Mucosa of rectum (tissue), 2 donors: ENCODE measurements around the gene LUZP1.
"Not testable (repeated sequence)": the region's sequence is repeated elsewhere in the genome, so short reads cannot be mapped to it uniquely, and the experiment has no call there.

Source experiments
- H3K27ac ChIP-seq, 2 donors: one replicate each; pipeline ENCODE4 v1.7.0; 2013; ENCODE audit warnings: inconsistent platforms in 2 of 2, low read depth in 2 of 2, low read length in 2 of 2
- H3K27me3 ChIP-seq, 2 donors: one replicate each; pipeline ENCODE4 v1.7.0; 2013; ENCODE audit warnings: low read length in 2 of 2; ENCODE audit not compliant: control insufficient read depth in 2 of 2, insufficient read depth in 2 of 2
- H3K36me3 ChIP-seq, 2 donors: one replicate each; pipeline ENCODE4 v1.7.0; 2013; ENCODE audit warnings: low read length in 2 of 2; ENCODE audit not compliant: control insufficient read depth in 2 of 2, insufficient read depth in 2 of 2
- H3K4me1 ChIP-seq, 2 donors: one replicate each; pipeline ENCODE4 v1.7.0; 2013; ENCODE audit warnings: low read length in 2 of 2, mild to moderate bottlenecking in 1 of 2; ENCODE audit not compliant: control insufficient read depth in 2 of 2, insufficient read depth in 2 of 2
- H3K4me3 ChIP-seq, 2 donors: one replicate each; pipeline ENCODE4 v1.7.0; 2013; ENCODE audit warnings: low read length in 2 of 2
- H3K9ac ChIP-seq, 2 donors: one replicate each; pipeline ENCODE4 v1.7.0; 2013; ENCODE audit warnings: low read length in 2 of 2, low read depth in 1 of 2, mild to moderate bottlenecking in 1 of 2
- H3K9me3 ChIP-seq, 2 donors: one replicate each; pipeline ENCODE4 v1.7.0; 2013; ENCODE audit warnings: low read length in 2 of 2; ENCODE audit not compliant: control insufficient read depth in 2 of 2
- donor health status: healthy.
- donor health status: Normal muscosa, but diverticular disease.

Gene LUZP1

GRCh38 chr1:23188936-23189452, 20.3 kb upstream of the LUZP1 start:
- peaks cover 14% of the 10 kb centered on the region in 2 donors for H3K4me1 ChIP-seq
- H3K4me3 ChIP-seq, H3K27ac ChIP-seq, H3K9ac ChIP-seq, H3K9me3 ChIP-seq, H3K27me3 ChIP-seq, H3K36me3 ChIP-seq: not testable (repeated sequence)

GRCh38 chr1:23188434-23188884, 19.8 kb upstream of the LUZP1 start:
- Histone ChIP-seq H3K9ac (no peak overlapping the region), H3K27ac (no peak overlapping the region), H3K27me3 (no peaks in the 10 kb centered on the region), H3K36me3 (no peaks in the 10 kb centered on the region), H3K9me3 (no peaks in the 10 kb centered on the region), H3K4me1 (peaks cover 14% of the 10 kb centered on the region in 2 donors), H3K4me3 (no peak overlapping the region)

GRCh38 chr1:23187637-23188036, 19.0 kb upstream of the LUZP1 start:
- peaks cover 14% of the 10 kb centered on the region in 2 donors for H3K4me1 ChIP-seq
- H3K36me3 ChIP-seq: no peaks in the 10 kb centered on the region
- H3K9ac ChIP-seq: no peak overlapping the region
- no peak overlapping the region for H3K27ac ChIP-seq
- no peaks in the 10 kb centered on the region for H3K27me3 ChIP-seq
- H3K9me3 ChIP-seq: no peaks in the 10 kb centered on the region
- H3K4me3 ChIP-seq: no peak overlapping the region

- Histone ChIP-seq H3K4me1 (peaks cover 14% of the 10 kb centered on the region in 2 donors), H3K9me3 (no peaks in the 10 kb centered on the region), H3K27me3 (no peaks in the 10 kb centered on the region), H3K36me3 (no peaks in the 10 kb centered on the region), H3K9ac (no peak overlapping the region), H3K27ac (no peak overlapping the region), H3K4me3 (no peak overlapping the region)
Observed at GRCh38 chr1:23185381-23185780, 16.7 kb upstream of the LUZP1 start.

- Histone ChIP-seq H3K27me3 (no peaks in the 10 kb centered on the region), H3K36me3 (no peaks in the 10 kb centered on the region), H3K9me3 (no peaks in the 10 kb centered on the region), H3K4me3 (peak overlapping the region; percentile 64 to 71), H3K4me1 (peaks cover 14% of the 10 kb centered on the region in 2 donors), H3K27ac (no peak overlapping the region), H3K9ac (peak overlapping the region; percentile 41 to 45)
Observed at GRCh38 chr1:23184212-23184934, 15.7 kb upstream of the LUZP1 start.

- H3K27me3 ChIP-seq: no peaks in the 10 kb centered on the region
- no peak overlapping the region for H3K4me3 ChIP-seq
- no peak overlapping the region for H3K9ac ChIP-seq
- no peak overlapping the region for H3K27ac ChIP-seq
- H3K4me1 ChIP-seq: peaks cover 13 to 26% of the 10 kb centered on the region in 2 donors
- H3K36me3 ChIP-seq: no peaks in the 10 kb centered on the region
- H3K9me3 ChIP-seq: no peaks in the 10 kb centered on the region
Observed at GRCh38 chr1:23179862-23180261, 11.2 kb upstream of the LUZP1 start.

GRCh38 chr1:23178950-23179349, 10.3 kb upstream of the LUZP1 start:
- Histone ChIP-seq H3K9ac (no peak overlapping the region), H3K27me3 (no peaks in the 10 kb centered on the region), H3K4me1 (peaks cover 15 to 20% of the 10 kb centered on the region in 2 donors), H3K4me3 (no peak overlapping the region), H3K9me3 (no peaks in the 10 kb centered on the region), H3K27ac (no peak overlapping the region), H3K36me3 (no peaks in the 10 kb centered on the region)

- Histone ChIP-seq H3K27ac (no peak overlapping the region), H3K4me1 (peaks cover 15 to 20% of the 10 kb centered on the region in 2 donors), H3K9me3 (no peaks in the 10 kb centered on the region), H3K4me3 (no peak overlapping the region), H3K27me3 (no peaks in the 10 kb centered on the region), H3K36me3 (no peaks in the 10 kb centered on the region), H3K9ac (no peak overlapping the region)
Observed at GRCh38 chr1:23178414-23178813, 9.8 kb upstream of the LUZP1 start.

- no peaks in the 10 kb centered on the region for H3K27me3 ChIP-seq
- peak overlapping the region; percentile 62 to 79 for H3K4me3 ChIP-seq
- no peaks in the 10 kb centered on the region for H3K9me3 ChIP-seq
- peak overlapping the region; percentile 61 to 69 for H3K27ac ChIP-seq
- H3K4me1 ChIP-seq: peaks cover 15 to 20% of the 10 kb centered on the region in 2 donors
- peak overlapping the region; percentile 76 to 79 for H3K9ac ChIP-seq
- H3K36me3 ChIP-seq: no peaks in the 10 kb centered on the region
Observed at GRCh38 chr1:23177438-23178380, 9.1 kb upstream of the LUZP1 start.

- Histone ChIP-seq H3K9me3 (no peaks in the 10 kb centered on the region), H3K4me3 (peak overlapping the region; percentile 62 to 79), H3K27me3 (no peaks in the 10 kb centered on the region), H3K9ac (peak overlapping the region; percentile 76 to 79), H3K4me1 (peaks cover 15 to 20% of the 10 kb centered on the region in 2 donors), H3K36me3 (no peaks in the 10 kb centered on the region), H3K27ac (peak overlapping the region; percentile 61 to 69)
Observed at GRCh38 chr1:23177031-23177430, 8.4 kb upstream of the LUZP1 start.
